ENCODE data around the gene HMOX2. TPM values are rescaled to one million over a fixed set of nuclear protein-coding genes. Genes with fewer than 3 reads are reported as not detected.

HMOX2 gene
- total RNA-seq, 4 donors from 2014 or later, result 46.9 to 94.0 (median 75.0) TPM

- no peaks in the 10 kb centered on the region for H3K27me3 ChIP-seq
- peaks cover 0 to 70% (median 6%) of the 10 kb centered on the region in 3 donors for H3K36me3 ChIP-seq
- H3K9me3 ChIP-seq, result no peaks in the 10 kb centered on the region
- no peak overlapping the region for H3K4me3 ChIP-seq
- WGBS, 2 donors, result 55 to 84% methylated on average over 8 to 10 of the region's 10 CpGs
- DNase-seq, result no peak
- TF ChIP-seq CTCF (IDR thresholded peaks at IDR 0.05) (no peak), POLR2A (IDR thresholded peaks at IDR 0.05) (no peak)
- intact Hi-C loops (cut with DNase I), result no loop called here
- no peak overlapping the region for H3K27ac ChIP-seq
- H3K4me1 ChIP-seq, result peaks cover 4 to 11% (median 5%) of the 10 kb centered on the region in 3 donors
Measured at GRCh38 chr16:4468972-4469371, 7.2 kb upstream of the HMOX2 start.

GRCh38 chr16:4471869-4472268 lies 4.3 kb upstream of the HMOX2 start:
- H3K27ac ChIP-seq, result no peak overlapping the region
- H3K9me3 ChIP-seq, result no peaks in the 10 kb centered on the region
- H3K4me3 ChIP-seq, result no peak overlapping the region
- no peak for DNase-seq
- WGBS, 2 donors, result 83 to 90% methylated on average over 5 of the region's 5 CpGs
- intact Hi-C loops (cut with DNase I), result no loop called here
- H3K36me3 ChIP-seq, result peaks cover 0 to 41% (median 6%) of the 10 kb centered on the region in 3 donors
- H3K4me1 ChIP-seq, result peaks cover 5 to 36% (median 16%) of the 10 kb centered on the region in 3 donors
- H3K27me3 ChIP-seq, result no peaks in the 10 kb centered on the region
- TF ChIP-seq CTCF (IDR thresholded peaks at IDR 0.05), result no peak
- no peak for TF ChIP-seq POLR2A (IDR thresholded peaks at IDR 0.05)

- TF ChIP-seq POLR2A (IDR thresholded peaks at IDR 0.05) (no peak), CTCF (IDR thresholded peaks at IDR 0.05) (no peak)
- intact Hi-C loops (cut with DNase I), result no loop called here
- 52 to 56% methylated on average over 4 of the region's 4 CpGs for WGBS, 2 donors
Measured at GRCh38 chr16:4472880-4473279, 3.3 kb upstream of the HMOX2 start.

GRCh38 chr16:4474192-4474961 lies 1.8 kb upstream of the HMOX2 start, which contains the start of gene NMRAL1:
NMRAL1 (minus strand) TSS chr16:4474625; CDS start chr16:4474132, 493 bp downstream.
- TF ChIP-seq CTCF (IDR thresholded peaks at IDR 0.05), result peak in 2 of 6 experiments; percentile 4 to 8
- peak in 2 of 4 donors; percentile 51 to 68 for TF ChIP-seq POLR2A (IDR thresholded peaks at IDR 0.05)
- Histone ChIP-seq H3K36me3 (peaks cover 0 to 18% (median 0%) of the 10 kb centered on the region in 3 donors), H3K4me1 (peaks cover 9 to 59% (median 28%) of the 10 kb centered on the region in 3 donors), H3K9me3 (no peaks in the 10 kb centered on the region), H3K4me3 (peak within 1 kb of the TSS; percentile 53 to 93 (median 90)), H3K27ac (peak within 1 kb of the TSS; percentile 82 to 97 (median 94)), H3K27me3 (no peaks in the 10 kb centered on the region)
- intact Hi-C loops (cut with DNase I), result no loop called here
- peak; percentile 48 for DNase-seq
- 6 to 7% methylated on average over 10 to 18 of the region's 60 CpGs for WGBS, 2 donors

More at GRCh38 chr16:4472880-4473279, 3.3 kb upstream of the HMOX2 start:
- Histone ChIP-seq H3K9me3 (no peaks in the 10 kb centered on the region), H3K27ac (no peak overlapping the region), H3K27me3 (no peaks in the 10 kb centered on the region), H3K36me3 (peaks cover 0 to 30% (median 6%) of the 10 kb centered on the region in 3 donors), H3K4me1 (peaks cover 9 to 47% (median 24%) of the 10 kb centered on the region in 3 donors), H3K4me3 (no peak overlapping the region)
- DNase-seq, result no peak

- Histone ChIP-seq H3K27ac (peak overlapping the region; percentile 28 to 97 (median 96)), H3K36me3 (no peaks in the 10 kb centered on the region), H3K9me3 (no peaks in the 10 kb centered on the region), H3K4me1 (peaks cover 9 to 66% (median 28%) of the 10 kb centered on the region in 3 donors), H3K4me3 (peak overlapping the region in 2 of 4 donors; percentile 76 to 98), H3K27me3 (no peaks in the 10 kb centered on the region)
- WGBS, 2 donors, result 17 to 41% methylated on average over 2 of the region's 2 CpGs
- TF ChIP-seq CTCF (IDR thresholded peaks at IDR 0.05) (peak in 1 of 6 experiments; percentile 23), POLR2A (IDR thresholded peaks at IDR 0.05) (no peak)
- no peak for DNase-seq
- intact Hi-C loops (cut with DNase I), result no loop called here
Measured at GRCh38 chr16:4477966-4478365, 1.8 kb downstream of the HMOX2 start.
